B cell (primary cell): ENCODE results near the gene RSBN1.

Experiments
- CTCF ChIP-seq: fragments of 200-600 bp; IDR thresholded peaks from one replicate; pipeline ENCODE4 v1.8.0; 2022; ENCODE audit warnings: antibody characterized with exemption, mild to moderate bottlenecking
- EZH2 ChIP-seq: IDR thresholded peaks from 2 replicates; pipeline ENCODE4 v1.6.1; 2012; ENCODE audit warnings: borderline replicate concordance, low read depth, mild to moderate bottlenecking, moderate library complexity, low read length; ENCODE audit not compliant: insufficient read depth, poor library complexity, severe bottlenecking

- TF ChIP-seq EZH2 (no peak), CTCF (no peak)
These were observed 46.1 kb upstream of the RSBN1 start for GRCh38 chr1:113858418-113858817.
